Measurements from ENCODE around the gene KIF16B.

Gene KIF16B

DNA sequence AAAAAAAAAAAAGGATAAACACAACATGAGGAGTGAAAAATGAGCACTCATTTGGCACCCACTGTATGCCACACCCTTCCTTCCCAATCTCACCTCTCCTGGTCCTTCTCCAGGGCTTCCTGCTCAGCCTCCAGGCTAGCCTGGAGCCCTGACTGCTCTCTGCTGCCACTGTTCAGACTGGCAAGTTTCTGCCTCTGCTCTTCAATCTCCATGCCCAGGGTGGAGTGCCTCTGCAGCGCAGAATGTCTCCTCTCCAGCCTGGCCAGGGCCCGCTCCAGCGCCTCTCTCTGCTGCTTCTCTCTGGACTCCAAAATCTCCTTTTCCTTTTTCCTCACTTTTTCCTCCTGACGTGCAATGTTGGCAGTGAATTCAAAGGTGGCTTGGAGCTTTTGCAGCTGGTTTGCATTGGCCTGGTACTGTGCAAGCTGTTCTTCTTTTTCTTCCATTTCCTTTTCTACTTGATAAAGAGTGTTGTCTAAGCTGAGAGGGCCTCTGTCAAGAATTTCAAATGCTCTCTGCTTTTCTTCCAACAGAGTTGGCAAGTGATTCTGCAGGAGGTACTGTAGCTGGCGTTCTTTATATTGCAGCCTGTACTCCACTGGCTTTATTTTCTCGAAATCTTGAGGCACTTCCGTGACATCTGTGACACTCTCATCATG is 194.4 kb downstream of the KIF16B start:
- no peak for DNase-seq (ENCODE audit: low read depth in 1 of 2, low spot score in 1 of 2)
- TF ChIP-seq POLR2AphosphoS5 (IDR thresholded peaks at IDR 0.05; ENCODE audit: low read depth) = no peak
- TF ChIP-seq, protein P1, sequence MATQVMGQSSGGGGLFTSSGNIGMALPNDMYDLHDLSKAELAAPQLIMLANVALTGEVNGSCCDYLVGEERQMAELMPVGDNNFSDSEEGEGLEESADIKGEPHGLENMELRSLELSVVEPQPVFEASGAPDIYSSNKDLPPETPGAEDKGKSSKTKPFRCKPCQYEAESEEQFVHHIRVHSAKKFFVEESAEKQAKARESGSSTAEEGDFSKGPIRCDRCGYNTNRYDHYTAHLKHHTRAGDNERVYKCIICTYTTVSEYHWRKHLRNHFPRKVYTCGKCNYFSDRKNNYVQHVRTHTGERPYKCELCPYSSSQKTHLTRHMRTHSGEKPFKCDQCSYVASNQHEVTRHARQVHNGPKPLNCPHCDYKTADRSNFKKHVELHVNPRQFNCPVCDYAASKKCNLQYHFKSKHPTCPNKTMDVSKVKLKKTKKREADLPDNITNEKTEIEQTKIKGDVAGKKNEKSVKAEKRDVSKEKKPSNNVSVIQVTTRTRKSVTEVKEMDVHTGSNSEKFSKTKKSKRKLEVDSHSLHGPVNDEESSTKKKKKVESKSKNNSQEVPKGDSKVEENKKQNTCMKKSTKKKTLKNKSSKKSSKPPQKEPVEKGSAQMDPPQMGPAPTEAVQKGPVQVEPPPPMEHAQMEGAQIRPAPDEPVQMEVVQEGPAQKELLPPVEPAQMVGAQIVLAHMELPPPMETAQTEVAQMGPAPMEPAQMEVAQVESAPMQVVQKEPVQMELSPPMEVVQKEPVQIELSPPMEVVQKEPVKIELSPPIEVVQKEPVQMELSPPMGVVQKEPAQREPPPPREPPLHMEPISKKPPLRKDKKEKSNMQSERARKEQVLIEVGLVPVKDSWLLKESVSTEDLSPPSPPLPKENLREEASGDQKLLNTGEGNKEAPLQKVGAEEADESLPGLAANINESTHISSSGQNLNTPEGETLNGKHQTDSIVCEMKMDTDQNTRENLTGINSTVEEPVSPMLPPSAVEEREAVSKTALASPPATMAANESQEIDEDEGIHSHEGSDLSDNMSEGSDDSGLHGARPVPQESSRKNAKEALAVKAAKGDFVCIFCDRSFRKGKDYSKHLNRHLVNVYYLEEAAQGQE (IDR thresholded peaks at IDR 0.05; ENCODE audit: insufficient replicate concordance, low read depth) = no peak
- TF ChIP-seq SPI1 (IDR thresholded peaks at IDR 0.05; ENCODE audit: borderline replicate concordance, low read depth) = no peak
- TF ChIP-seq, protein P2, sequence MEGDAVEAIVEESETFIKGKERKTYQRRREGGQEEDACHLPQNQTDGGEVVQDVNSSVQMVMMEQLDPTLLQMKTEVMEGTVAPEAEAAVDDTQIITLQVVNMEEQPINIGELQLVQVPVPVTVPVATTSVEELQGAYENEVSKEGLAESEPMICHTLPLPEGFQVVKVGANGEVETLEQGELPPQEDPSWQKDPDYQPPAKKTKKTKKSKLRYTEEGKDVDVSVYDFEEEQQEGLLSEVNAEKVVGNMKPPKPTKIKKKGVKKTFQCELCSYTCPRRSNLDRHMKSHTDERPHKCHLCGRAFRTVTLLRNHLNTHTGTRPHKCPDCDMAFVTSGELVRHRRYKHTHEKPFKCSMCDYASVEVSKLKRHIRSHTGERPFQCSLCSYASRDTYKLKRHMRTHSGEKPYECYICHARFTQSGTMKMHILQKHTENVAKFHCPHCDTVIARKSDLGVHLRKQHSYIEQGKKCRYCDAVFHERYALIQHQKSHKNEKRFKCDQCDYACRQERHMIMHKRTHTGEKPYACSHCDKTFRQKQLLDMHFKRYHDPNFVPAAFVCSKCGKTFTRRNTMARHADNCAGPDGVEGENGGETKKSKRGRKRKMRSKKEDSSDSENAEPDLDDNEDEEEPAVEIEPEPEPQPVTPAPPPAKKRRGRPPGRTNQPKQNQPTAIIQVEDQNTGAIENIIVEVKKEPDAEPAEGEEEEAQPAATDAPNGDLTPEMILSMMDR (IDR thresholded peaks at IDR 0.05; ENCODE audit: insufficient read depth, low read length) = no peak
- no peak for TF ChIP-seq GABPA (IDR thresholded peaks at IDR 0.05; ENCODE audit: low read depth)
- H3K27ac ChIP-seq (replicated peaks) = no peak overlapping the region
- no peak overlapping the region for H3K4me3 ChIP-seq (replicated peaks; ENCODE audit: insufficient read depth, low read length)
- no peaks in the 10 kb centered on the region for H3K27me3 ChIP-seq (ENCODE audit: insufficient read depth, poor library complexity, severe bottlenecking)

DNA sequence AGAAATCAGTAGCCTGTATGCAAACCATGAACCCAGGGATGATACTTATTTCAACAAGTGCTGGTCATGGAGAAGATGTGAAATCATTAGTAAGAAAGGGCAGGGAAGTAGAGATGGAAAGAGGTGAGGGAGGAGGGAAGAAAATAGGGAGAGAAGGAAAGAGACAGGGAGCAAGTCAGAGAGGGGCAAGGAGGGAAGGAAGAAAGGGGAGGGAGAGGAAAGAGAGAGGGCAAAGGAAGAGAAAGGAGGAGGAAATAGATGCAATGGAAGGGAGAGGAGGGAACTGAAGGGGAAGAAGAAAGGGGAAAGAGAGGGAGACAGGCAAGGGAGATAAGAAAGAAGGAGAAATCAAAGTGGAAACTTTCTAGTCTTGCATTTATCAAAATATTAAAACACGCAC is 195.1 kb downstream of the KIF16B start:
- DNase-seq (ENCODE audit: low read depth in 1 of 2, low spot score in 1 of 2) = no peak
- no peak overlapping the region for H3K27ac ChIP-seq (replicated peaks)
- H3K27me3 ChIP-seq (ENCODE audit: insufficient read depth, poor library complexity, severe bottlenecking) = no peaks in the 10 kb centered on the region
- H3K4me3 ChIP-seq (replicated peaks; ENCODE audit: insufficient read depth, low read length) = no peak overlapping the region
- TF ChIP-seq POLR2AphosphoS5 (IDR thresholded peaks at IDR 0.05; ENCODE audit: low read depth) = no peak
- no peak for TF ChIP-seq SPI1 (IDR thresholded peaks at IDR 0.05; ENCODE audit: borderline replicate concordance, low read depth)
- TF ChIP-seq, protein P1 (IDR thresholded peaks at IDR 0.05; ENCODE audit: insufficient replicate concordance, low read depth) = no peak
- TF ChIP-seq, protein P2 (IDR thresholded peaks at IDR 0.05; ENCODE audit: insufficient read depth, low read length) = no peak
- TF ChIP-seq GABPA (IDR thresholded peaks at IDR 0.05; ENCODE audit: low read depth) = no peak

DNA sequence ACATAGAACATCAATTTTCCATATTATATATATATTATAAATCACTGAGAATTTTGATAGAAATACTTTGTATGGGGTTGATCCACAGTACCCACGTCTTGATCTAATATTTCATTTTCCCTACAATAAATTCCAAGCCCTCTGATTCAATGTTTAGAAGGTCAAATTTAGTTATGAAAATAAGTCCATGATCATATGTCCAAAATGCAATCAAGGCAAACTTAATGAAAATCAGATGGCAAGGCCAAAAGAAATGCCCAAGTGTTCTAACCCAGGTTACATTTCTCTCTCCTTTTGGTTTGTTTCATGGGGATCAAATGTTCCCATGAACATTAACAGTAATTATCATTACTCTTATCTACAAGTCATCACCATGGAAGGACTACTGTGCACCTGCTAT is 203.8 kb downstream of the KIF16B start:
- DNase-seq (ENCODE audit: low read depth in 1 of 2, low spot score in 1 of 2) = no peak
- no peak overlapping the region for H3K4me3 ChIP-seq (replicated peaks; ENCODE audit: insufficient read depth, low read length)
- TF ChIP-seq, protein P2 (IDR thresholded peaks at IDR 0.05; ENCODE audit: insufficient read depth, low read length) = no peak
- TF ChIP-seq POLR2AphosphoS5 (IDR thresholded peaks at IDR 0.05; ENCODE audit: low read depth) (no peak), SPI1 (IDR thresholded peaks at IDR 0.05; ENCODE audit: borderline replicate concordance, low read depth) (no peak), GABPA (IDR thresholded peaks at IDR 0.05; ENCODE audit: low read depth) (no peak)
- TF ChIP-seq, protein P1 (IDR thresholded peaks at IDR 0.05; ENCODE audit: insufficient replicate concordance, low read depth) = no peak
- no peaks in the 10 kb centered on the region for H3K27me3 ChIP-seq (ENCODE audit: insufficient read depth, poor library complexity, severe bottlenecking)
- H3K27ac ChIP-seq (replicated peaks) = no peak overlapping the region
